ELF-1 (cell line): Measurements from ENCODE around the gene ANGPTL5.
"Not testable (repeated sequence)": the region's sequence is repeated elsewhere in the genome, so short reads cannot be mapped to it uniquely, and the experiment has no call there.

Experiments
- DNase-seq: peaks from one replicate; pipeline ENCODE4 v3.0.0-alpha.2; 2016; ENCODE audit warnings: low read depth, low spot score

ANGPTL5 gene

GRCh38 chr11:101889767-101890166, 26.6 kb downstream of the ANGPTL5 start:
- no peak for DNase-seq

- no peak for DNase-seq
Observed at GRCh38 chr11:101885631-101886030, 30.7 kb downstream of the ANGPTL5 start.

- no peak for DNase-seq
Observed at GRCh38 chr11:101881586-101881985, 34.7 kb downstream of the ANGPTL5 start.

- no peak for DNase-seq
Observed at GRCh38 chr11:101880222-101880621, 36.1 kb downstream of the ANGPTL5 start.

GRCh38 chr11:101872171-101872882, 44.0 kb downstream of the ANGPTL5 start:
- no peak for DNase-seq

- DNase-seq, result no peak
Observed at GRCh38 chr11:101870510-101870909, 45.8 kb downstream of the ANGPTL5 start.

GRCh38 chr11:101867951-101868350, 48.4 kb downstream of the ANGPTL5 start:
- DNase-seq, result no peak

GRCh38 chr11:101866619-101867491, 49.5 kb downstream of the ANGPTL5 start:
- DNase-seq, result peak; percentile 6

GRCh38 chr11:101864098-101864497, 52.2 kb downstream of the ANGPTL5 start:
- no peak for DNase-seq

- no peak for DNase-seq
Observed at GRCh38 chr11:101863361-101863760, 53.0 kb downstream of the ANGPTL5 start.

- DNase-seq, result peak; percentile 13
Observed at GRCh38 chr11:101862391-101863233, 53.7 kb downstream of the ANGPTL5 start.

- peak; percentile 73 for DNase-seq
Observed at GRCh38 chr11:101860696-101861427, 55.5 kb downstream of the ANGPTL5 start.

- DNase-seq, result not testable (repeated sequence)
Observed at GRCh38 chr11:101852260-101852659, 64.1 kb downstream of the ANGPTL5 start.

- DNase-seq, result no peak
Observed at GRCh38 chr11:101848262-101848661, 68.1 kb downstream of the ANGPTL5 start.

- no peak for DNase-seq
Observed at GRCh38 chr11:101844608-101845007, 71.7 kb downstream of the ANGPTL5 start.

- DNase-seq, result no peak
Observed at GRCh38 chr11:101840704-101841103, 75.6 kb downstream of the ANGPTL5 start.
